ENCODE results near the gene ADORA2B.

Gene ADORA2B

DNA sequence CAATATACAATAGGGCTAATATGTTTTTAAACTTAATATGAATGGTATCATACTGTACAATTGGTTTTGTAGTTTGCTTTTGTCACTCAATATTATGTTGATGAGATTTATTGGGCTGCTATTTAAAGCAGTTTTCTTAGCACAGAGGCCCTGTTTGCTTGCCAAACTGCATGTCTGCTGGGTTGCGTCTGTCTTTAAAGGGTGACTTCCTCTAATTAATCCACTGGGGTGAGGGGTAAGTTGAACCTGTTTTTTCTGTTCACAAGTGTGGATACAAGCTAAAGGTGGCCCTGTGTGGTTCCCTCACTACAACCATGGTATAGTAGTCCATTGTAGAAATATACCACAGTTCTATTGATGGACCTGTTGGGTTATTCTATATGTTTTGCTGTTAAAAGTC is 74.4 kb downstream of the ADORA2B start:
- no peak for TF ChIP-seq CTCF (IDR thresholded peaks at IDR 0.05; ENCODE audit: low read depth, low read length, missing control alignments)
- no peak overlapping the region for H3K4me3 ChIP-seq (ENCODE audit: low read depth, low read length)
- no peak for DNase-seq (ENCODE audit: low read depth)
- in situ Hi-C loops (cut with HindIII; ENCODE audit: low sequenced_read_pairs), result no loop called here

- in situ Hi-C loops (cut with HindIII; ENCODE audit: low sequenced_read_pairs), result no loop called here
- DNase-seq (ENCODE audit: low read depth), result no peak
- TF ChIP-seq CTCF (IDR thresholded peaks at IDR 0.05; ENCODE audit: low read depth, low read length, missing control alignments), result no peak
These were observed 79.0 kb downstream of the ADORA2B start for GRCh38 chr17:16023881-16024280.

DNA sequence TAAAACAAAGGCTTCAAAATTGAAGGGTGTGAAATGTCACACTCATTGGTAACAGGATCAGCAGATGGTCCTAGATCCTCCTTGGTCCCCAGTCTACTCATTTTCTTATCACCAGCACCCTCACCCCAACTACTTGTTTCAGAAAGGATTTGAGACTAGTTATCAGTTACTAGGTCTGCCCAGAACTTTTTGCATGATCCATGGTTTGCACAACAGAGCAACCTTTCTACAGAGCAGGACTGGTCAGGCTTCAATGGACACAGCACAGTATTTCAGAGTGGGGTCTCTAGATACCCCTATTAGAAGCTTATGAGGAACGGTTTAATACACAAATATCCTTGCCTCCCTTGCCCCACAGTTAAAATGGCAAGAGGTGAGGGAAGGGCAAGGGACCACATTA is 80.3 kb downstream of the ADORA2B start:
- DNase-seq (ENCODE audit: low read depth), result no peak
- TF ChIP-seq CTCF (IDR thresholded peaks at IDR 0.05; ENCODE audit: low read depth, low read length, missing control alignments), result no peak
- no peak overlapping the region for H3K4me3 ChIP-seq (ENCODE audit: low read depth, low read length)
- in situ Hi-C loops (cut with HindIII; ENCODE audit: low sequenced_read_pairs), result no loop called here

More at GRCh38 chr17:16023881-16024280, 79.0 kb downstream of the ADORA2B start:
- no peak overlapping the region for H3K4me3 ChIP-seq (ENCODE audit: low read depth, low read length)

Measured in astrocyte of the cerebellum (primary cell).